B cell (primary cell): ENCODE measurements around the gene FAM227B. TPM values are rescaled to one million over a fixed set of nuclear protein-coding genes. Genes with fewer than 3 reads are reported as not detected.

Experiments
- ATAC-seq: fragments of 200-7000 bp; cut with Tn5 transposase; one replicate; pipeline ENCODE4 v1.10.0; 2021; ENCODE audit warnings: low read depth, mild to moderate bottlenecking, moderate number of reproducible peaks, moderate library complexity
- CTCF ChIA-PET: fragments of 350-600 bp; sonication (Branson Sonifier 250); formaldehyde crosslinking; loops from one replicate; lab custom pipeline; 2021; ENCODE audit warnings: antibody characterized with exemption, inconsistent platforms; lab: Charles Lee
- POLR2A ChIA-PET: fragments of 350-600 bp; sonication (Branson Sonifier 250); formaldehyde crosslinking; loops from one replicate; lab custom pipeline; 2021; ENCODE audit warnings: antibody characterized with exemption; lab: Charles Lee
- DNase-seq: peaks from one replicate; pipeline ENCODE4 v3.0.0; 2013
- H2AFZ ChIP-seq: 2 replicates; pipeline ENCODE4 v1.6.1; 2012; ENCODE audit warnings: mild to moderate bottlenecking, low read depth, low read length; ENCODE audit not compliant: insufficient read depth, poor library complexity, severe bottlenecking
- H3K27ac ChIP-seq, 2 donors: 1 replicate in 1 of 2; 2 replicates in 1 of 2; pipeline ENCODE4 v1.5.1; 2012 to 2013; ENCODE audit warnings: low read length in 2 of 2, mild to moderate bottlenecking in 2 of 2, moderate library complexity in 1 of 2
- H3K27me3 ChIP-seq, 4 experiments: fragments of 200-600 bp in 1 of 4; sonication (generic) in 1 of 4; replicated peaks in 1 of 4; 1 replicate in 2 of 4; 2 replicates in 2 of 4; pipeline versions ENCODE4 v1.6.1 to v1.7.0; 2013 to 2016; ENCODE audit warnings: low read length in 3 of 4, mild to moderate bottlenecking in 2 of 4, mixed read lengths in 1 of 4, moderate library complexity in 1 of 4; ENCODE audit not compliant: insufficient read depth in 4 of 4, control insufficient read depth in 3 of 4; ENCODE audit errors: control extremely low read depth in 1 of 4
- H3K36me3 ChIP-seq, 2 experiments: replicated peaks in 1 of 2; 1 replicate in 1 of 2; 2 replicates in 1 of 2; pipeline versions ENCODE4 v1.6.1 to v1.7.1; 2013; ENCODE audit warnings: low read length in 1 of 2; ENCODE audit not compliant: insufficient read depth in 2 of 2, control insufficient read depth in 1 of 2; ENCODE audit errors: control extremely low read depth in 1 of 2, extremely low read depth in 1 of 2
- H3K4me1 ChIP-seq, 2 donors: fragments of 200-600 bp in 1 of 2; sonication (generic) in 1 of 2; 1 replicate in 1 of 2; 2 replicates in 1 of 2; pipeline versions ENCODE4 v1.5.1 to v1.6.1; 2013 to 2017; ENCODE audit warnings: low read length in 2 of 2; ENCODE audit not compliant: control insufficient read depth in 2 of 2, insufficient read depth in 2 of 2
- H3K4me2 ChIP-seq: replicated peaks from 2 replicates; pipeline ENCODE3; 2012; ENCODE audit warnings: mild to moderate bottlenecking, low read depth, low read length; ENCODE audit not compliant: poor library complexity, severe bottlenecking
- H3K4me3 ChIP-seq, 5 experiments: fragments of 200-600 bp in 1 of 5; sonication (generic) in 1 of 5; 1 replicate in 3 of 5; 2 replicates in 2 of 5; pipeline versions ENCODE4 v1.5.1 to v1.7.0; 2011 to 2016; ENCODE audit warnings: low read length in 4 of 5, mild to moderate bottlenecking in 4 of 5, low read depth in 2 of 5, control low read depth in 1 of 5, moderate library complexity in 1 of 5; ENCODE audit not compliant: insufficient read depth in 1 of 5; ENCODE audit errors: control extremely low read depth in 1 of 5, extremely low read depth in 1 of 5
- H3K79me2 ChIP-seq: fragments of 200-600 bp; sonication (generic); one replicate; pipeline ENCODE4 v1.6.0; 2016; ENCODE audit warnings: low read length; ENCODE audit not compliant: control insufficient read depth, insufficient read depth
- H3K9ac ChIP-seq: fragments of 200-600 bp; sonication (generic); 2 replicates; pipeline ENCODE4 v1.6.1; 2017; ENCODE audit warnings: mild to moderate bottlenecking, low read length, moderate library complexity
- H3K9me3 ChIP-seq, 3 donors: one replicate each; pipeline versions ENCODE4 v1.6.1 to v1.7.1; 2013; ENCODE audit warnings: low read length in 2 of 3; ENCODE audit not compliant: control insufficient read depth in 2 of 3, insufficient read depth in 1 of 3; ENCODE audit errors: control extremely low read depth in 1 of 3
- H4K20me1 ChIP-seq: 2 replicates; pipeline ENCODE4 v1.6.0; 2012; ENCODE audit warnings: mild to moderate bottlenecking, low read length; ENCODE audit not compliant: insufficient read depth, control insufficient read depth, poor library complexity, severe bottlenecking
- H3K27ac Mint-ChIP-seq: one replicate; pipeline ENCODE4 v1.8.0; 2021; ENCODE audit warnings: mixed read lengths
- H3K27me3 Mint-ChIP-seq: one replicate; pipeline ENCODE4 v1.8.0; 2021; ENCODE audit warnings: mixed read lengths
- H3K4me1 Mint-ChIP-seq: one replicate; pipeline ENCODE4 v1.8.0; 2021; ENCODE audit warnings: mixed read lengths
- H3K4me3 Mint-ChIP-seq: one replicate; pipeline ENCODE4 v1.8.0; 2021; ENCODE audit warnings: mixed read lengths
- H3K9me3 Mint-ChIP-seq: one replicate; pipeline ENCODE4 v1.8.0; 2022; ENCODE audit warnings: mixed read lengths; ENCODE audit not compliant: insufficient read depth
- EZH2 ChIP-seq: IDR thresholded peaks from 2 replicates; pipeline ENCODE4 v1.6.1; 2012; ENCODE audit warnings: borderline replicate concordance, low read depth, mild to moderate bottlenecking, moderate library complexity, low read length; ENCODE audit not compliant: insufficient read depth, poor library complexity, severe bottlenecking
- WGBS: methylation state at CpG from one replicate; pipeline ENCODE4 v1.1.5; 2013; ENCODE audit warnings: missing lambda C conversion rate; ENCODE audit not compliant: insufficient coverage; 5-methylcytosine and 5-hydroxymethylcytosine counted together
- intact Hi-C: fragments of 100-400 bp; cut with micrococcal nuclease; formaldehyde crosslinking; loops from one replicate; pipeline ENCODE4 v1.10.0; 2022
- polyA plus RNA-seq: library from polyadenylated mRNA; depleted of rRNA; stranded (reverse); fragments of >200 nt; gene quantifications from 2 replicates; pipeline ENCODE4 v1.2.3, GENCODE V29; 2012
- total RNA-seq, 2 donors: library from RNA; stranded (reverse); fragments of 120-200 nt in 1 of 2; gene quantifications; 1 replicate in 1 of 2; 2 replicates in 1 of 2; pipeline versions ENCODE4 v1.2.3 to v1.2.4, GENCODE V29; 2013 to 2022
- TF ChIP-seq, protein P1 (sequence below): fragments of 200-600 bp; IDR thresholded peaks from one replicate; pipeline ENCODE4 v1.8.0; 2022; ENCODE audit warnings: antibody characterized with exemption, mild to moderate bottlenecking

Gene FAM227B
- total and polyA plus RNA-seq, 2 donors (not counting 1 experiment from before 2014, with no cell fraction given), result 5.6 to 8.9 TPM

DNA sequence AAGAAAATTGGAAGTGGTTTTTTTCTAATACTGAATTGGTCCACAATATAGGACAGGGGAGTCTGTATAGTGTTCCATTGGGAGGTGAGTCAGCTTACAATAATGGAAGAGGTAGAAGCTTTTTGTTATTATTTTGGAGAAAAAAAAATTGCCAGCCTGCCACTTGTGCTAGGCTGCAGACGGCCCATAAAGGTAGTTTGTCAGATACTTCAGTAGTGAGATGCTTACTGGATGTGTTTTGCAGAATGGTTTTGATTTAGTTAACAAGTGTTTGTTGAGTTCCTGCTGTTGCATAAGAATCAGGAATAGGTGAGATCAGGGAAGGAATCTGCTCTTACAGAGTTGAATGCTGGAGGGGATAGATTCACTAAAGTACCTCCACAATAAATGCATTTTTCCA lies 1.3 kb upstream of the FAM227B start:
- H4K20me1 ChIP-seq, result no peaks in the 10 kb centered on the region
- 75% methylated on average over 1 of the region's 1 CpG for WGBS
- peaks cover 4% of the 10 kb centered on the region for H3K9me3 Mint-ChIP-seq
- H3K4me3 ChIP-seq, result peak overlapping the region in 3 of 5 experiments; percentile 75 to 88 (median 75)
- H3K4me3 Mint-ChIP-seq, result peak overlapping the region; percentile 93
- H3K27ac ChIP-seq, result no peak overlapping the region
- H3K4me1 ChIP-seq, result peaks cover 11 to 18% of the 10 kb centered on the region in 2 donors
- H3K27me3 ChIP-seq, result no peaks in the 10 kb centered on the region
- no peaks in the 10 kb centered on the region for H3K27me3 Mint-ChIP-seq
- peak overlapping the region; percentile 75 for H3K9ac ChIP-seq
- H2AFZ ChIP-seq, result peak overlapping the region; percentile 80
- H3K4me1 Mint-ChIP-seq, result peaks cover 22% of the 10 kb centered on the region
- intact Hi-C loops, result loop anchor here (2.0 to 5.0 kb wide), 7 partner anchors 575 to 1445 kb away; partner anchors contain the start of genes AP4E1, DUT, EID1 and MYEF2
- peaks cover 0 to 8% of the 10 kb centered on the region in 2 experiments for H3K36me3 ChIP-seq
- ATAC-seq (no peak), DNase-seq (peak; percentile 6)
- H3K27ac Mint-ChIP-seq, result no peak overlapping the region
- ChIA-PET CTCF (no interaction called here), POLR2A (interaction anchor here (2.0 kb wide), 1 partner anchor 466 kb away, joined by 6 read pairs; the partner anchor contains the start of gene COPS2)
- peaks cover 24% of the 10 kb centered on the region for H3K79me2 ChIP-seq
- H3K9me3 ChIP-seq, result peaks cover 0 to 8% (median 5%) of the 10 kb centered on the region in 3 donors
- peak overlapping the region; percentile 70 for H3K4me2 ChIP-seq
- TF ChIP-seq, protein P1, sequence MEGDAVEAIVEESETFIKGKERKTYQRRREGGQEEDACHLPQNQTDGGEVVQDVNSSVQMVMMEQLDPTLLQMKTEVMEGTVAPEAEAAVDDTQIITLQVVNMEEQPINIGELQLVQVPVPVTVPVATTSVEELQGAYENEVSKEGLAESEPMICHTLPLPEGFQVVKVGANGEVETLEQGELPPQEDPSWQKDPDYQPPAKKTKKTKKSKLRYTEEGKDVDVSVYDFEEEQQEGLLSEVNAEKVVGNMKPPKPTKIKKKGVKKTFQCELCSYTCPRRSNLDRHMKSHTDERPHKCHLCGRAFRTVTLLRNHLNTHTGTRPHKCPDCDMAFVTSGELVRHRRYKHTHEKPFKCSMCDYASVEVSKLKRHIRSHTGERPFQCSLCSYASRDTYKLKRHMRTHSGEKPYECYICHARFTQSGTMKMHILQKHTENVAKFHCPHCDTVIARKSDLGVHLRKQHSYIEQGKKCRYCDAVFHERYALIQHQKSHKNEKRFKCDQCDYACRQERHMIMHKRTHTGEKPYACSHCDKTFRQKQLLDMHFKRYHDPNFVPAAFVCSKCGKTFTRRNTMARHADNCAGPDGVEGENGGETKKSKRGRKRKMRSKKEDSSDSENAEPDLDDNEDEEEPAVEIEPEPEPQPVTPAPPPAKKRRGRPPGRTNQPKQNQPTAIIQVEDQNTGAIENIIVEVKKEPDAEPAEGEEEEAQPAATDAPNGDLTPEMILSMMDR, result no peak
- TF ChIP-seq EZH2, result no peak

DNA sequence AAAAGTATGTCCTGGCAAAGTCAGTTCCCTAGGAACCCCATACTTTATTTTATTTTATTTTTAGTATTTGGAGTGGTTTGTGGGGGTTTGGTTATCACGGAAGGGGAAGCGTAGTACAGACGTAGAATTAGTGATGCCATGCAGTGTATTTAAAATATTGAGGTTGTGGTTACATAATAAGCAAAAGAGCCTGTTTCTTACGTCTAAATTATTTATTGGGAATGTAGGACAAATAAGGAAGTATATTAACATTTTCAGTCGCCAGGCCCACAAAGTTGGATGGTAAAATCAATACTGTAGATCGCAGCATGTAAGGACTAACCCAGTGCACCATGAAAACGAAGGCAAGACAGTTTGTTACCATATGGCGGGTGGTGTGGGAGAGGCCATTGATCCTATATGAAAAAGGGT lies 788 bp upstream of the FAM227B start:
- intact Hi-C loops, result loop anchor here (2.0 to 5.0 kb wide), 7 partner anchors 575 to 1444 kb away; partner anchors contain the start of genes AP4E1, DUT, EID1 and MYEF2
- 33% methylated on average over 3 of the region's 8 CpGs for WGBS
- H3K9me3 Mint-ChIP-seq, result peaks cover 4% of the 10 kb centered on the region

More for the DNA sequence above, 788 bp upstream of the FAM227B start:
- H4K20me1 ChIP-seq, result no peaks in the 10 kb centered on the region
- peak overlapping the region; percentile 80 for H2AFZ ChIP-seq
- POLR2A ChIA-PET, result interaction anchor here (0.7 to 2.0 kb wide), 3 partner anchors 466 to 734 kb away, joined by 4 to 7 read pairs (median 6); partner anchors contain the start of genes COPS2 and GABPB1
- CTCF ChIA-PET, result interaction anchor here (1.5 kb wide), 1 partner anchor 200 kb away, joined by 3 read pairs; no protein-coding TSS in a partner anchor
- H3K4me3 ChIP-seq, result peak overlapping the region; percentile 75 to 88 (median 83)
- peaks cover 24% of the 10 kb centered on the region for H3K79me2 ChIP-seq
- peak overlapping the region; percentile 93 for H3K4me3 Mint-ChIP-seq
- H3K27ac ChIP-seq, result peak overlapping the region; percentile 71 to 95
- H3K36me3 ChIP-seq, result peaks cover 0 to 8% of the 10 kb centered on the region in 2 experiments
- peak overlapping the region; percentile 75 for H3K9ac ChIP-seq
- H3K4me2 ChIP-seq, result peak overlapping the region; percentile 70
- no peak overlapping the region for H3K27ac Mint-ChIP-seq
- no peaks in the 10 kb centered on the region for H3K27me3 ChIP-seq
- peaks cover 1 to 8% (median 5%) of the 10 kb centered on the region in 3 donors for H3K9me3 ChIP-seq
- no peak for ATAC-seq
- TF ChIP-seq EZH2, result no peak
- TF ChIP-seq, protein P1, result no peak
- H3K4me1 Mint-ChIP-seq, result peaks cover 22% of the 10 kb centered on the region
- H3K4me1 ChIP-seq, result peaks cover 11 to 18% of the 10 kb centered on the region in 2 donors
- no peaks in the 10 kb centered on the region for H3K27me3 Mint-ChIP-seq
- DNase-seq, result peak; percentile 36
